ENCODE results near the gene PPM1L. TPM values are rescaled to one million over a fixed set of nuclear protein-coding genes. Genes with fewer than 3 reads are reported as not detected.
A peak's percentile ranks its signal among the peaks of the same experiment; 100 is the strongest.

Gene PPM1L
- total RNA-seq, 1 donor from 2014 or later = 1.0 TPM

GRCh38 chr3:161050935-161051334 is 294.9 kb downstream of the PPM1L start:
- no peak for DNase-seq

- no peak for DNase-seq
Observed at GRCh38 chr3:161051856-161052255, 295.8 kb downstream of the PPM1L start.

- DNase-seq = no peak
Observed at GRCh38 chr3:161054860-161055604, 299.0 kb downstream of the PPM1L start.

GRCh38 chr3:161064413-161064812 is 308.4 kb downstream of the PPM1L start:
- DNase-seq = no peak

GRCh38 chr3:161066930-161067329 is 310.9 kb downstream of the PPM1L start:
- DNase-seq = no peak

GRCh38 chr3:161067335-161067734 is 311.3 kb downstream of the PPM1L start:
- no peak for DNase-seq

GRCh38 chr3:161069511-161070251 is 313.6 kb downstream of the PPM1L start:
- DNase-seq = peak; percentile 89

GRCh38 chr3:161070252-161070930 is 314.4 kb downstream of the PPM1L start:
- no peak for DNase-seq

GRCh38 chr3:161070980-161071663 is 315.1 kb downstream of the PPM1L start:
- DNase-seq = no peak

- no peak for DNase-seq
Observed at GRCh38 chr3:161072211-161072621, 316.2 kb downstream of the PPM1L start.

- no peak for DNase-seq
Observed at GRCh38 chr3:161072751-161073150, 316.7 kb downstream of the PPM1L start.

- no peak for DNase-seq
Observed at GRCh38 chr3:161073181-161073580, 317.1 kb downstream of the PPM1L start.

- DNase-seq = no peak
Observed at GRCh38 chr3:161081633-161082032, 325.6 kb downstream of the PPM1L start.

GRCh38 chr3:161082063-161082462 is 326.0 kb downstream of the PPM1L start:
- DNase-seq = peak; percentile 31

- no peak for DNase-seq
Observed at GRCh38 chr3:161083131-161083530, 327.1 kb downstream of the PPM1L start.

GRCh38 chr3:161084277-161084676 is 328.2 kb downstream of the PPM1L start:
- peak; percentile 18 for DNase-seq

- no peak for DNase-seq
Observed at GRCh38 chr3:161093895-161094294, 337.9 kb downstream of the PPM1L start.

- peak; percentile 53 for DNase-seq
Observed at GRCh38 chr3:161096771-161097367, 340.8 kb downstream of the PPM1L start.

- no peak for DNase-seq
Observed at GRCh38 chr3:161100994-161101393, 345.0 kb downstream of the PPM1L start.

GRCh38 chr3:161101609-161102008 is 345.6 kb downstream of the PPM1L start:
- no peak for DNase-seq

GRCh38 chr3:161103776-161104385 is 347.9 kb downstream of the PPM1L start:
- no peak for DNase-seq
